ENCODE data around the gene ASCC1.

- TF ChIP-seq CTCF (IDR thresholded peaks at IDR 0.05), result no peak
- no peak for TF ChIP-seq POLR2A (IDR thresholded peaks at IDR 0.05)
- TF ChIP-seq EP300 (IDR thresholded peaks at IDR 0.05), result no peak
- no peak for TF ChIP-seq POLR2AphosphoS5 (IDR thresholded peaks at IDR 0.05)
Measured at GRCh38 chr10:72079356-72079755, 136.7 kb downstream of the ASCC1 start.

Data from gastroesophageal sphincter (tissue), 3 donors.